NT2/D1 (cell line): ENCODE measurements around the gene CDK19.

Source experiments
- SUZ12 ChIP-seq: IDR thresholded peaks from 2 replicates; pipeline ENCODE4 v1.6.1; 2011; ENCODE audit not compliant: insufficient read length, insufficient read depth; ENCODE audit errors: extremely low read depth
- YY1 ChIP-seq: IDR thresholded peaks from 2 replicates; pipeline ENCODE4 v1.6.1; 2011; ENCODE audit not compliant: insufficient read length, insufficient read depth

DNA sequence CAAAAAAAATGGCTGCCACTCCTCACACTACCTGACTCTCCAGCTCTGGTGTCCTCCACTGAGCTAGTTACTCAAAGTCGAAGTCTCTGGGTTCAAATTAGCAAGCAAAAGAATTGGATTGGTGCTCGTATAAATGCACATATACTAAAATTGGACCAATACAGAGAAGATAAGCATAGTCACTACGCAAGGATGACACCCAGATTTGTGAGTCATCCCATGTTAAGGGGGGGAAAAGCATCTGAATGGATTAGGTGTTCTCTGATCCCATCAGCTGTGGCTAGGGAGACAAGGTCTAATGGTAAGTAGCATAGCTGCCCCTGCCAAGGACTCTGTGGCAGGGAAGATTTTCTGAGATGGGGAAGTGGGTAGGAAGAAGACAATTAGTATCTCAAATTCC is 41.0 kb upstream of the CDK19 start:
- TF ChIP-seq SUZ12 (no peak), YY1 (no peak)
